ENCODE results near the gene LAMA3.

GRCh38 chr18:23867006-23867405, 177.8 kb downstream of the LAMA3 start:
- TF ChIP-seq, protein P1, sequence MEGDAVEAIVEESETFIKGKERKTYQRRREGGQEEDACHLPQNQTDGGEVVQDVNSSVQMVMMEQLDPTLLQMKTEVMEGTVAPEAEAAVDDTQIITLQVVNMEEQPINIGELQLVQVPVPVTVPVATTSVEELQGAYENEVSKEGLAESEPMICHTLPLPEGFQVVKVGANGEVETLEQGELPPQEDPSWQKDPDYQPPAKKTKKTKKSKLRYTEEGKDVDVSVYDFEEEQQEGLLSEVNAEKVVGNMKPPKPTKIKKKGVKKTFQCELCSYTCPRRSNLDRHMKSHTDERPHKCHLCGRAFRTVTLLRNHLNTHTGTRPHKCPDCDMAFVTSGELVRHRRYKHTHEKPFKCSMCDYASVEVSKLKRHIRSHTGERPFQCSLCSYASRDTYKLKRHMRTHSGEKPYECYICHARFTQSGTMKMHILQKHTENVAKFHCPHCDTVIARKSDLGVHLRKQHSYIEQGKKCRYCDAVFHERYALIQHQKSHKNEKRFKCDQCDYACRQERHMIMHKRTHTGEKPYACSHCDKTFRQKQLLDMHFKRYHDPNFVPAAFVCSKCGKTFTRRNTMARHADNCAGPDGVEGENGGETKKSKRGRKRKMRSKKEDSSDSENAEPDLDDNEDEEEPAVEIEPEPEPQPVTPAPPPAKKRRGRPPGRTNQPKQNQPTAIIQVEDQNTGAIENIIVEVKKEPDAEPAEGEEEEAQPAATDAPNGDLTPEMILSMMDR (IDR thresholded peaks at IDR 0.05): no peak
- TF ChIP-seq, protein P2, sequence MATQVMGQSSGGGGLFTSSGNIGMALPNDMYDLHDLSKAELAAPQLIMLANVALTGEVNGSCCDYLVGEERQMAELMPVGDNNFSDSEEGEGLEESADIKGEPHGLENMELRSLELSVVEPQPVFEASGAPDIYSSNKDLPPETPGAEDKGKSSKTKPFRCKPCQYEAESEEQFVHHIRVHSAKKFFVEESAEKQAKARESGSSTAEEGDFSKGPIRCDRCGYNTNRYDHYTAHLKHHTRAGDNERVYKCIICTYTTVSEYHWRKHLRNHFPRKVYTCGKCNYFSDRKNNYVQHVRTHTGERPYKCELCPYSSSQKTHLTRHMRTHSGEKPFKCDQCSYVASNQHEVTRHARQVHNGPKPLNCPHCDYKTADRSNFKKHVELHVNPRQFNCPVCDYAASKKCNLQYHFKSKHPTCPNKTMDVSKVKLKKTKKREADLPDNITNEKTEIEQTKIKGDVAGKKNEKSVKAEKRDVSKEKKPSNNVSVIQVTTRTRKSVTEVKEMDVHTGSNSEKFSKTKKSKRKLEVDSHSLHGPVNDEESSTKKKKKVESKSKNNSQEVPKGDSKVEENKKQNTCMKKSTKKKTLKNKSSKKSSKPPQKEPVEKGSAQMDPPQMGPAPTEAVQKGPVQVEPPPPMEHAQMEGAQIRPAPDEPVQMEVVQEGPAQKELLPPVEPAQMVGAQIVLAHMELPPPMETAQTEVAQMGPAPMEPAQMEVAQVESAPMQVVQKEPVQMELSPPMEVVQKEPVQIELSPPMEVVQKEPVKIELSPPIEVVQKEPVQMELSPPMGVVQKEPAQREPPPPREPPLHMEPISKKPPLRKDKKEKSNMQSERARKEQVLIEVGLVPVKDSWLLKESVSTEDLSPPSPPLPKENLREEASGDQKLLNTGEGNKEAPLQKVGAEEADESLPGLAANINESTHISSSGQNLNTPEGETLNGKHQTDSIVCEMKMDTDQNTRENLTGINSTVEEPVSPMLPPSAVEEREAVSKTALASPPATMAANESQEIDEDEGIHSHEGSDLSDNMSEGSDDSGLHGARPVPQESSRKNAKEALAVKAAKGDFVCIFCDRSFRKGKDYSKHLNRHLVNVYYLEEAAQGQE (IDR thresholded peaks at IDR 0.05; ENCODE audit: low read depth, low read length): no peak
- no peak for TF ChIP-seq MXI1 (IDR thresholded peaks at IDR 0.05; ENCODE audit: low read depth, low read length)
- no peak for TF ChIP-seq EZH2phosphoT487 (IDR thresholded peaks at IDR 0.05; ENCODE audit: borderline replicate concordance, low read depth)
- no peak for TF ChIP-seq TCF12 (IDR thresholded peaks at IDR 0.05)
- no peak for TF ChIP-seq NRF1 (IDR thresholded peaks at IDR 0.05; ENCODE audit: low read depth, low read length)
- no peak for TF ChIP-seq SMC3 (IDR thresholded peaks at IDR 0.05; ENCODE audit: low read depth, low read length)
- no peak for TF ChIP-seq RCOR1 (IDR thresholded peaks at IDR 0.05; ENCODE audit: low read length)
- TF ChIP-seq, protein P3, sequence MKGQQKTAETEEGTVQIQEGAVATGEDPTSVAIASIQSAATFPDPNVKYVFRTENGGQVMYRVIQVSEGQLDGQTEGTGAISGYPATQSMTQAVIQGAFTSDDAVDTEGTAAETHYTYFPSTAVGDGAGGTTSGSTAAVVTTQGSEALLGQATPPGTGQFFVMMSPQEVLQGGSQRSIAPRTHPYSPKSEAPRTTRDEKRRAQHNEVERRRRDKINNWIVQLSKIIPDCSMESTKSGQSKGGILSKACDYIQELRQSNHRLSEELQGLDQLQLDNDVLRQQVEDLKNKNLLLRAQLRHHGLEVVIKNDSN (IDR thresholded peaks at IDR 0.05; ENCODE audit: borderline replicate concordance, low read depth): no peak

Data from SK-N-SH (cell line).